HEK293 (cell line): ENCODE data around the gene PEX16.

Experiments
- CTCF ChIA-PET: fragments of 350-600 bp; formaldehyde crosslinking; extraction: SDS; loops from one replicate; lab custom pipeline; 2021; ENCODE audit warnings: antibody characterized with exemption; lab: Yijun Ruan, JAX
- POLR2A ChIA-PET: fragments of 300-600 bp; formaldehyde crosslinking; extraction: SDS; loops from one replicate; lab custom pipeline; 2020; ENCODE audit warnings: antibody characterized with exemption, inconsistent platforms; lab: Yijun Ruan, JAX
- H3K27ac ChIP-seq: fragments of 200-500 bp; sonication (Bioruptor generic); 2 replicates; pipeline ENCODE4 v1.5.1; 2014; ENCODE audit warnings: low read depth, low read length, control low read depth, inconsistent platforms; ENCODE audit errors: extremely low read depth
- H3K36me3 ChIP-seq, 2 experiments: fragments of 200-500 bp in 1 of 2; sonication (Bioruptor generic) in 1 of 2; 1 replicate in 1 of 2; 2 replicates in 1 of 2; pipeline ENCODE4 v1.5.1; 2014 to 2017; ENCODE audit warnings: inconsistent platforms in 2 of 2, low read length in 2 of 2; ENCODE audit not compliant: control insufficient read depth in 2 of 2, insufficient read depth in 1 of 2
- H3K4me1 ChIP-seq: fragments of 200-500 bp; sonication (Bioruptor generic); 2 replicates; pipeline ENCODE4 v1.5.1; 2014; ENCODE audit warnings: mild to moderate bottlenecking, low read length, inconsistent platforms; ENCODE audit not compliant: control insufficient read depth, insufficient read depth
- H3K4me3 ChIP-seq: 2 replicates; pipeline ENCODE4 v1.5.1; 2011; ENCODE audit warnings: low read depth, mild to moderate bottlenecking, control low read depth, low read length, moderate library complexity
- H3K9me3 ChIP-seq: fragments of 200-500 bp; sonication (Bioruptor generic); 2 replicates; pipeline ENCODE4 v1.5.1; 2014; ENCODE audit warnings: low read depth, low read length, inconsistent platforms; ENCODE audit not compliant: control insufficient read depth, insufficient read depth
- FEZF1 ChIP-seq: fragments of 450-650 bp; formaldehyde crosslinking; IDR thresholded peaks from 2 replicates; pipeline ENCODE4 v1.5.1; 2016; ENCODE audit warnings: missing biosample characterization, missing genetic modification characterization
- INSM2 ChIP-seq: fragments of 450-650 bp; formaldehyde crosslinking; IDR thresholded peaks from 2 replicates; pipeline ENCODE4 v1.5.1; 2016; ENCODE audit warnings: missing biosample characterization, missing genetic modification characterization
- KLF8 ChIP-seq: fragments of 450-650 bp; formaldehyde crosslinking; IDR thresholded peaks from 2 replicates; pipeline ENCODE4 v1.5.1; 2016; ENCODE audit warnings: missing biosample characterization, missing genetic modification characterization
- PRDM10 ChIP-seq: fragments of 450-650 bp; formaldehyde crosslinking; IDR thresholded peaks from 2 replicates; pipeline ENCODE4 v1.5.1; 2016; ENCODE audit warnings: missing biosample characterization, missing genetic modification characterization
- SCRT2 ChIP-seq: fragments of 450-650 bp; formaldehyde crosslinking; IDR thresholded peaks from 2 replicates; pipeline ENCODE4 v1.5.1; 2016; ENCODE audit warnings: missing biosample characterization, missing genetic modification characterization
- YY2 ChIP-seq: fragments of 450-650 bp; formaldehyde crosslinking; IDR thresholded peaks from 2 replicates; pipeline ENCODE4 v1.5.1; 2016; ENCODE audit warnings: missing biosample characterization, missing genetic modification characterization
- ZBTB20 ChIP-seq: fragments of 450-650 bp; formaldehyde crosslinking; IDR thresholded peaks from 2 replicates; pipeline ENCODE4 v1.5.1; 2016; ENCODE audit warnings: missing biosample characterization, missing genetic modification characterization
- ZFHX2 ChIP-seq: fragments of 450-650 bp; formaldehyde crosslinking; conservative IDR thresholded peaks from 2 replicates; pipeline ENCODE4 v1.5.1; 2016; ENCODE audit warnings: missing biosample characterization, missing genetic modification characterization
- ZFP3 ChIP-seq: fragments of 450-650 bp; formaldehyde crosslinking; IDR thresholded peaks from 2 replicates; pipeline ENCODE4 v1.5.1; 2016; ENCODE audit warnings: low read depth, missing biosample characterization, missing genetic modification characterization
- ZNF121 ChIP-seq: fragments of 450-650 bp; formaldehyde crosslinking; IDR thresholded peaks from 2 replicates; pipeline ENCODE4 v1.5.1; 2016; ENCODE audit warnings: missing biosample characterization, missing genetic modification characterization
- ZNF132 ChIP-seq: fragments of 450-650 bp; formaldehyde crosslinking; IDR thresholded peaks from 2 replicates; pipeline ENCODE4 v1.5.1; 2017; ENCODE audit warnings: missing biosample characterization, missing genetic modification characterization, borderline replicate concordance
- ZNF140 ChIP-seq: fragments of 450-650 bp; formaldehyde crosslinking; IDR thresholded peaks from 2 replicates; pipeline ENCODE4 v1.5.1; 2016; ENCODE audit warnings: missing biosample characterization, missing genetic modification characterization
- ZNF16 ChIP-seq: fragments of 450-650 bp; formaldehyde crosslinking; IDR thresholded peaks from 2 replicates; pipeline ENCODE4 v1.5.1; 2016; ENCODE audit warnings: low read depth, missing biosample characterization, missing genetic modification characterization
- ZNF174 ChIP-seq: fragments of 450-650 bp; formaldehyde crosslinking; IDR thresholded peaks from 2 replicates; pipeline ENCODE4 v1.5.0; 2017; ENCODE audit warnings: missing biosample characterization, mild to moderate bottlenecking, missing genetic modification characterization
- ZNF184 ChIP-seq: fragments of 450-650 bp; IDR thresholded peaks from 2 replicates; pipeline ENCODE4 v1.5.1; 2018; ENCODE audit warnings: missing biosample characterization, mild to moderate bottlenecking, missing genetic modification characterization
- ZNF221 ChIP-seq: fragments of 450-650 bp; formaldehyde crosslinking; IDR thresholded peaks from 2 replicates; pipeline ENCODE4 v1.5.1; 2017; ENCODE audit warnings: missing biosample characterization, missing genetic modification characterization, borderline replicate concordance
- ZNF335 ChIP-seq: fragments of 450-650 bp; formaldehyde crosslinking; conservative IDR thresholded peaks from 2 replicates; pipeline ENCODE4 v1.5.1; 2016; ENCODE audit warnings: missing biosample characterization, missing genetic modification characterization
- ZNF394 ChIP-seq: fragments of 450-650 bp; formaldehyde crosslinking; IDR thresholded peaks from 2 replicates; pipeline ENCODE4 v1.5.1; 2016; ENCODE audit warnings: missing biosample characterization, missing genetic modification characterization, mild to moderate bottlenecking, moderate library complexity, borderline replicate concordance
- ZNF404 ChIP-seq: fragments of 450-650 bp; formaldehyde crosslinking; IDR thresholded peaks from 2 replicates; pipeline ENCODE4 v1.5.1; 2017; ENCODE audit warnings: missing biosample characterization, missing genetic modification characterization
- ZNF571 ChIP-seq: fragments of 450-650 bp; formaldehyde crosslinking; IDR thresholded peaks from 2 replicates; pipeline ENCODE4 v1.5.0; 2017; ENCODE audit warnings: missing biosample characterization, missing genetic modification characterization
- ZNF624 ChIP-seq: fragments of 450-650 bp; formaldehyde crosslinking; IDR thresholded peaks from 2 replicates; pipeline ENCODE4 v1.5.1; 2017; ENCODE audit warnings: missing biosample characterization, missing genetic modification characterization
- ZNF639 ChIP-seq: fragments of 450-650 bp; formaldehyde crosslinking; IDR thresholded peaks from 2 replicates; pipeline ENCODE4 v1.5.1; 2016; ENCODE audit warnings: missing biosample characterization, missing genetic modification characterization
- ZNF654 ChIP-seq: fragments of 450-650 bp; formaldehyde crosslinking; IDR thresholded peaks from 2 replicates; pipeline ENCODE4 v1.5.1; 2016; ENCODE audit warnings: low read depth, missing biosample characterization, missing genetic modification characterization
- ZNF692 ChIP-seq: fragments of 450-650 bp; formaldehyde crosslinking; IDR thresholded peaks from 2 replicates; pipeline ENCODE4 v1.5.1; 2016; ENCODE audit warnings: missing biosample characterization, missing genetic modification characterization
- ZNF791 ChIP-seq: fragments of 450-650 bp; formaldehyde crosslinking; IDR thresholded peaks from 2 replicates; pipeline ENCODE4 v1.5.1; 2016; ENCODE audit warnings: missing biosample characterization, missing genetic modification characterization

PEX16 gene

GRCh38 chr11:45876401-45876800 is 41.3 kb downstream of the PEX16 start:
- Histone ChIP-seq H3K9me3 (no peaks in the 10 kb centered on the region), H3K4me1 (no peaks in the 10 kb centered on the region), H3K36me3 (peaks cover 0 to 45% of the 10 kb centered on the region in 2 experiments; a peak in 1 of 3 replicates), H3K27ac (no peak overlapping the region), H3K4me3 (no peak overlapping the region)
- ChIA-PET POLR2A (no interaction called here), CTCF (interaction anchor here (0.6 to 1.1 kb wide), 5 partner anchors 17 to 827 kb away, joined by 3 to 5 read pairs (median 3); no protein-coding TSS in a partner anchor)
- TF ChIP-seq ZNF404, result no peak
- TF ChIP-seq FEZF1 (tag by site-specific recombination), result no peak
- no peak for TF ChIP-seq ZNF335 (tag by site-specific recombination)
- no peak for TF ChIP-seq ZNF639
- no peak for TF ChIP-seq ZNF184
- no peak for TF ChIP-seq ZNF16 (tag by site-specific recombination)
- no peak for TF ChIP-seq ZNF221 (tag by site-specific recombination)
- no peak for TF ChIP-seq INSM2 (tag by site-specific recombination)
- no peak for TF ChIP-seq ZNF571 (tag by site-specific recombination)
- TF ChIP-seq ZNF791, result no peak
- no peak for TF ChIP-seq ZNF624 (tag by site-specific recombination)
- TF ChIP-seq ZNF121 (tag by site-specific recombination), result no peak
- TF ChIP-seq ZFP3 (tag by site-specific recombination), result no peak
- no peak for TF ChIP-seq YY2
- no peak for TF ChIP-seq ZFHX2 (tag by site-specific recombination)
- TF ChIP-seq ZNF132 (tag by site-specific recombination), result no peak
- TF ChIP-seq KLF8 (tag by site-specific recombination), result no peak
- TF ChIP-seq ZNF174, result no peak
- TF ChIP-seq ZNF140, result no peak
- TF ChIP-seq, all 188 proteins: peak for 0

GRCh38 chr11:45872651-45873356 is 44.9 kb downstream of the PEX16 start:
- Histone ChIP-seq H3K4me3 (no peak overlapping the region), H3K4me1 (no peaks in the 10 kb centered on the region), H3K9me3 (no peaks in the 10 kb centered on the region), H3K36me3 (peaks cover 0 to 71% of the 10 kb centered on the region in 2 experiments; a peak in 1 of 3 replicates), H3K27ac (no peak overlapping the region)
- ChIA-PET CTCF (interaction anchor here (0.6 to 7.0 kb wide), 65 partner anchors 7 to 517 kb away, joined by 3 to 79 read pairs (median 5); partner anchors contain the start of genes CRY2 and PEX16), POLR2A (interaction anchor here (0.6 to 2.6 kb wide), 5 partner anchors 16 to 248 kb away, joined by 3 to 10 read pairs (median 3); partner anchors contain the start of gene PEX16)
- TF ChIP-seq ZBTB20 (tag by site-specific recombination), result 0 out of 2 replicates have a peak, but pooled peaks have one; percentile 31
- peak; percentile 77; the same call in 1 of the 2 replicates for TF ChIP-seq ZNF394
- TF ChIP-seq ZNF571 (tag by site-specific recombination), result no peak
- TF ChIP-seq ZNF16 (tag by site-specific recombination), result no peak
- no peak for TF ChIP-seq SCRT2 (tag by site-specific recombination)
- peak; percentile 77 for TF ChIP-seq PRDM10 (tag by site-specific recombination)
- 0 out of 2 replicates have a peak, but pooled peaks have one; percentile 13 for TF ChIP-seq ZNF692 (tag by site-specific recombination)
- TF ChIP-seq ZNF654 (tag by site-specific recombination), result peak; percentile 92
